ENCODE measurements around the gene IGHMBP2. TPM values are rescaled to one million over a fixed set of nuclear protein-coding genes. Genes with fewer than 3 reads are reported as not detected.

IGHMBP2 gene
- total and polyA plus RNA-seq, 2 of the 8 experiments (the other 6 are each of a cell fraction or from before 2014, with no cell fraction given), result 8.4 to 17.6 TPM

DNA sequence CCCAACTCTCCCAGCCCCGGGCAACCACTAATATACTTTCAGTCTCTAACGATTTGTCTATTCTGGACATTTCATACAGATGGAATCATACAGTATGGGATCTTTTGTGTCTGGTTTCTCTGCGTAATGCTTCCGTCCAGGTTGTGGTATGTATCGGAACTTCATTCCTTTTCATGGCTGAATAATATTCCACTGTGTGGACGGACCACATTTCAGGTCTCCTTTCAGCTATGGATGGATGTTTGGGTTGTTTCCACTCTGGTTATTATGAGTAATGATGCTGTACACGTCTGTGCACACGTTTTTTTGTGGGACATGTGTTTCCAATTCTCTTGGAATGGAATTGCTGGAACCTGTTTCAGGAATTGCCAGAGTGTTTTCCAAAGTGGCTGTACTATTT is 44.6 kb upstream of the IGHMBP2 start:
- peaks cover 0 to 6% of the 10 kb centered on the region in 2 experiments; a peak in 1 of 4 replicates for H3K9me3 ChIP-seq (ENCODE audit: insufficient read depth in 2 of 2, low read depth in 1 of 2, low read length in 1 of 2)
- no peak overlapping the region for H2BK120ac ChIP-seq (replicated peaks; ENCODE audit: low read depth, low read length)
- H4K91ac ChIP-seq (replicated peaks; ENCODE audit: insufficient read length, low read length), result no peak overlapping the region
- H4K5ac ChIP-seq (ENCODE audit: insufficient read length, low read depth, low read length), result no peak overlapping the region
- ChIA-PET CTCF (ENCODE audit: partially characterized antibody) (interaction anchor here (0.7 kb wide), 1 partner anchor 166 kb away, joined by 4 read pairs; no protein-coding TSS in a partner anchor), POLR2A (ENCODE audit: partially characterized antibody) (no interaction called here)
- no peak overlapping the region for H3K4ac ChIP-seq (replicated peaks; ENCODE audit: insufficient read length, low read depth, low read length)
- 80% methylated on average over 8 of the region's 8 CpGs; no CpG with 5 or more reads in 1 of the 2 experiments for WGBS, 2 experiments (ENCODE audit: extremely low coverage in 1 of 2, insufficient coverage in 1 of 2, insufficient read length in 1 of 2, insufficient replicate concordance in 2 of 2, low coverage in 1 of 2, low lambda C conversion rate in 2 of 2, missing lambda C conversion rate in 1 of 2)
- H2BK20ac ChIP-seq (ENCODE audit: low read length), result no peak overlapping the region
- H2BK15ac ChIP-seq (ENCODE audit: low read length), result no peak overlapping the region
- peaks cover 0 to 2% (median under 1%) of the 10 kb centered on the region in 4 experiments; a peak in 2 of 7 replicates for H3K4me1 ChIP-seq (replicated peaks in 1 of 4; ENCODE audit: control insufficient read depth in 3 of 4, insufficient read depth in 4 of 4, low read length in 3 of 4)
- H3K4me3 ChIP-seq (ENCODE audit: extremely low read depth in 1 of 4, insufficient read depth in 2 of 4, low read depth in 3 of 4, low read length in 4 of 4), result no peak overlapping the region
- FAIRE-seq (no peak), DNase-seq (ENCODE audit: low read depth in 1 of 2, low spot score in 2 of 2) (no peak)
- H3K18ac ChIP-seq (ENCODE audit: extremely low read depth, low read length), result no peak overlapping the region
- no peak overlapping the region for H2BK12ac ChIP-seq (ENCODE audit: low read depth, low read length)
- H3K79me2 ChIP-seq (ENCODE audit: control insufficient read depth in 1 of 2, insufficient read depth in 2 of 2, low read length in 2 of 2), result no peaks in the 10 kb centered on the region
- no peak overlapping the region for H3K14ac ChIP-seq (ENCODE audit: insufficient read length)
- H4K8ac ChIP-seq (ENCODE audit: extremely low read depth, insufficient read depth, low read length), result no peak overlapping the region
- H3K9ac ChIP-seq (replicated peaks in 1 of 4; ENCODE audit: extremely low read depth in 1 of 4, low read depth in 3 of 4, low read length in 3 of 4), result no peak overlapping the region
- H3K27me3 ChIP-seq (replicated peaks in 1 of 4; ENCODE audit: control insufficient read depth in 3 of 4, extremely low read depth in 1 of 4, insufficient read depth in 3 of 4, low read length in 3 of 4), result peaks cover 1 to 12% (median 8%) of the 10 kb centered on the region in 4 experiments; a peak in 6 of 7 replicates
- no peak overlapping the region for H2AFZ ChIP-seq (ENCODE audit: low read length)
- H3K23ac ChIP-seq (ENCODE audit: insufficient read length), result no peak overlapping the region
- H3K23me2 ChIP-seq (ENCODE audit: low read depth, low read length), result peaks cover 10% of the 10 kb centered on the region; the same call in 1 of the 2 replicates
- no peaks in the 10 kb centered on the region for H3K36me3 ChIP-seq (ENCODE audit: control insufficient read depth in 2 of 4, insufficient read depth in 4 of 4, low read length in 3 of 4)
- no peak overlapping the region for H3K27ac ChIP-seq (ENCODE audit: low read depth, low read length)
- H2BK5ac ChIP-seq (ENCODE audit: low read depth, low read length), result no peak overlapping the region
- H2AK5ac ChIP-seq (ENCODE audit: low read depth, low read length), result peak overlapping the region; percentile 28; the same call in 1 of the 2 replicates
- H4K20me1 ChIP-seq (replicated peaks in 1 of 2; ENCODE audit: control insufficient read depth in 1 of 2, insufficient read depth in 2 of 2, low read length in 2 of 2), result no peaks in the 10 kb centered on the region
- no peak overlapping the region for H3K4me2 ChIP-seq (ENCODE audit: insufficient read depth in 1 of 2, low read depth in 2 of 2, low read length in 2 of 2)
- TF ChIP-seq EZH2 (IDR thresholded peaks at IDR 0.05; ENCODE audit: low read depth, low read length, severe bottlenecking) (no peak), ATF2 (IDR thresholded peaks at IDR 0.05; ENCODE audit: low read length) (no peak), NANOG (IDR thresholded peaks at IDR 0.05; ENCODE audit: insufficient read depth, low read depth, low read length, poor library complexity, severe bottlenecking) (no peak), RXRA (IDR thresholded peaks at IDR 0.05; ENCODE audit: insufficient read depth, low read depth, low read length) (no peak), HDAC6 (IDR thresholded peaks at IDR 0.05; ENCODE audit: low read depth, low read length) (no peak)
- TF ChIP-seq, protein P1, sequence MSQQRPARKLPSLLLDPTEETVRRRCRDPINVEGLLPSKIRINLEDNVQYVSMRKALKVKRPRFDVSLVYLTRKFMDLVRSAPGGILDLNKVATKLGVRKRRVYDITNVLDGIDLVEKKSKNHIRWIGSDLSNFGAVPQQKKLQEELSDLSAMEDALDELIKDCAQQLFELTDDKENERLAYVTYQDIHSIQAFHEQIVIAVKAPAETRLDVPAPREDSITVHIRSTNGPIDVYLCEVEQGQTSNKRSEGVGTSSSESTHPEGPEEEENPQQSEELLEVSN (IDR thresholded peaks at IDR 0.05), result no peak
- H3K56ac ChIP-seq (replicated peaks; ENCODE audit: insufficient read length, low read depth, low read length), result no peak overlapping the region
- H3K79me1 ChIP-seq (ENCODE audit: low read depth, low read length), result no peaks in the 10 kb centered on the region

All from H1 (cell line).